Measurements from ENCODE around the gene FRAS1. TPM values are rescaled to one million over a fixed set of nuclear protein-coding genes. Genes with fewer than 3 reads are reported as not detected.

The FRAS1 gene
- total and polyA plus RNA-seq, 9 of the 15 experiments (the other 6 are each of a cell fraction or from before 2014, with no cell fraction given), result under 0.01 to 0.11 (median 0.04) TPM; not detected in 2

DNA sequence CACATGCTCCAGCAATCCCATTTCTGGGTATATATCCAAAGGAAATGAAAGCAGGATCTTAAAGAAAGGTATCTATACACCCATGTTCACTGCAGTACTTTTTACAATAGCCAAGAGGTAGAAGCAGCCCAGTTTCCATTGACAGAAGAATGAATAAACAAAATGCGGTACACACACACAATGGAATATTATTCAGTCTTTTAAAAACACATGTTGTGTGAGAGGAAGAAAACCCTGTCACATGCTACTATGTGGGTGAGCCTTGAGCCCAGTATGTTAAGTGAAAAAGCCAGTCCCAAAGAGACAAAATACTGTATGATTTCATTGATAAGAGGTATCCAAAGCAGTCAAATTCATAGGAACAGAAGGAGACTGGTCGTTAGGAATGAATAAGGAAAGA lies 500.7 kb downstream of the FRAS1 start:
- no peak overlapping the region for H3K9ac ChIP-seq (ENCODE audit: insufficient read depth in 1 of 2, low read depth in 2 of 2, low read length in 2 of 2)
- H3K27ac ChIP-seq (ENCODE audit: extremely low read depth, low read depth, low read length), result no peak overlapping the region
- no peaks in the 10 kb centered on the region for H3K36me3 ChIP-seq (ENCODE audit: control insufficient read depth, insufficient read depth, low read length)
- no peak for TF ChIP-seq RUNX1 (IDR thresholded peaks at IDR 0.05; ENCODE audit: low read depth)
- no peak for TF ChIP-seq TSC22D4 (tag; IDR thresholded peaks at IDR 0.05)
- no peak for TF ChIP-seq NBN (IDR thresholded peaks at IDR 0.05; ENCODE audit: low read depth)
- TF ChIP-seq ZNF224 (CRISPR knock-in tag; IDR thresholded peaks at IDR 0.05), result no peak
- ATAC-seq (no peak), DNase-seq (ENCODE audit: extremely low read depth in 1 of 4, low spot score in 3 of 4) (no peak), FAIRE-seq (no peak)
- H2AFZ ChIP-seq (ENCODE audit: low read depth, low read length), result no peak overlapping the region
- H3K4me2 ChIP-seq (ENCODE audit: insufficient read depth, low read length), result no peak overlapping the region
- H4K20me1 ChIP-seq (replicated peaks; ENCODE audit: control insufficient read depth, insufficient read depth, low read length), result no peaks in the 10 kb centered on the region
- H3K27me3 ChIP-seq (ENCODE audit: control insufficient read depth in 2 of 2, insufficient read depth in 2 of 2, low read length in 2 of 2), result no peaks in the 10 kb centered on the region
- ChIA-PET CTCF (ENCODE audit: low intra/inter-chr PET ratio) (no interaction called here), POLR2A (no interaction called here)
- no peaks in the 10 kb centered on the region for H3K9me1 ChIP-seq (ENCODE audit: control insufficient read depth, insufficient read depth, low read length)
- H3K9me3 ChIP-seq (replicated peaks; ENCODE audit: control insufficient read depth, insufficient read depth, low read depth, low read length), result no peaks in the 10 kb centered on the region
- in situ Hi-C loops (cut with MboI) (no loop called here), intact Hi-C loops (cut with micrococcal nuclease) (no loop called here)
- peaks cover 0 to 6% of the 10 kb centered on the region in 2 experiments; a peak in 2 of 5 replicates for H3K4me1 ChIP-seq (replicated peaks in 1 of 2; ENCODE audit: control insufficient read depth in 2 of 2, insufficient read depth in 2 of 2, low read length in 2 of 2)
- 20% methylated on average over 2 of the region's 2 CpGs for WGBS (ENCODE audit: insufficient coverage, low coverage, missing lambda C conversion rate)
- BruUV-seq (replicated peaks), result no TSS peak
- H3K4me3 ChIP-seq, result no peak overlapping the region
- H3K79me2 ChIP-seq (ENCODE audit: control insufficient read depth, insufficient read depth, low read length), result no peaks in the 10 kb centered on the region

GRCh38 chr4:78558410-78558809 lies 501.3 kb downstream of the FRAS1 start:
- H3K9me1 ChIP-seq (ENCODE audit: control insufficient read depth, insufficient read depth, low read length), result no peaks in the 10 kb centered on the region
- intact Hi-C loops (cut with micrococcal nuclease), result no loop called here
- BruUV-seq (replicated peaks), result no TSS peak
- WGBS (ENCODE audit: insufficient coverage, low coverage, missing lambda C conversion rate), result 25% methylated on average over 1 of the region's 1 CpG
- no peaks in the 10 kb centered on the region for H3K9me3 ChIP-seq (replicated peaks; ENCODE audit: control insufficient read depth, insufficient read depth, low read depth, low read length)
- ATAC-seq (no peak), DNase-seq (ENCODE audit: extremely low read depth in 1 of 4, low spot score in 3 of 4) (no peak), FAIRE-seq (no peak)
- no peak for TF ChIP-seq RBM34 (IDR thresholded peaks at IDR 0.05; ENCODE audit: borderline replicate concordance, insufficient read depth, low read length)
- TF ChIP-seq WHSC1 (IDR thresholded peaks at IDR 0.05; ENCODE audit: low read length), result no peak
- no peak for TF ChIP-seq TRIM28 (IDR thresholded peaks at IDR 0.05)
- TF ChIP-seq CREBBP (IDR thresholded peaks at IDR 0.05; ENCODE audit: low read depth, low read length), result no peak
- no peaks in the 10 kb centered on the region for H3K36me3 ChIP-seq (ENCODE audit: control insufficient read depth, insufficient read depth, low read length)
- in situ Hi-C loops (cut with MboI), result no loop called here
- H2AFZ ChIP-seq (ENCODE audit: low read depth, low read length), result no peak overlapping the region
- no peaks in the 10 kb centered on the region for H4K20me1 ChIP-seq (replicated peaks; ENCODE audit: control insufficient read depth, insufficient read depth, low read length)
- H3K27ac ChIP-seq (ENCODE audit: extremely low read depth, low read depth, low read length), result no peak overlapping the region
- H3K4me2 ChIP-seq (ENCODE audit: insufficient read depth, low read length), result no peak overlapping the region
- no peaks in the 10 kb centered on the region for H3K79me2 ChIP-seq (ENCODE audit: control insufficient read depth, insufficient read depth, low read length)
- peaks cover 0 to 3% of the 10 kb centered on the region in 2 experiments; a peak in 2 of 5 replicates for H3K4me1 ChIP-seq (replicated peaks in 1 of 2; ENCODE audit: control insufficient read depth in 2 of 2, insufficient read depth in 2 of 2, low read length in 2 of 2)
- no peak overlapping the region for H3K4me3 ChIP-seq
- ChIA-PET CTCF (ENCODE audit: low intra/inter-chr PET ratio) (no interaction called here), POLR2A (no interaction called here)
- H3K9ac ChIP-seq (ENCODE audit: insufficient read depth in 1 of 2, low read depth in 2 of 2, low read length in 2 of 2), result no peak overlapping the region
- no peaks in the 10 kb centered on the region for H3K27me3 ChIP-seq (ENCODE audit: control insufficient read depth in 2 of 2, insufficient read depth in 2 of 2, low read length in 2 of 2)
